Urinary bladder (tissue), 4 donors: Measurements from ENCODE around the gene HAP1. TPM values are rescaled to one million over a fixed set of nuclear protein-coding genes. Genes with fewer than 3 reads are reported as not detected.
"Not testable (repeated sequence)": the region's sequence is repeated elsewhere in the genome, so short reads cannot be mapped to it uniquely, and the experiment has no call there.

Experiments used
- DNase-seq: peaks from one replicate; pipeline ENCODE4 v3.0.0-alpha.2; 2015; ENCODE audit errors: extremely low spot score
- H3K27ac ChIP-seq: one replicate; pipeline ENCODE4 v1.5.1; 2013; ENCODE audit warnings: low read depth, mild to moderate bottlenecking, moderate library complexity
- H3K36me3 ChIP-seq: one replicate; pipeline ENCODE4 v1.6.1; 2013; ENCODE audit warnings: mild to moderate bottlenecking, moderate library complexity; ENCODE audit not compliant: insufficient read depth
- H3K4me1 ChIP-seq: one replicate; pipeline ENCODE4 v1.6.1; 2013; ENCODE audit warnings: mild to moderate bottlenecking, moderate library complexity; ENCODE audit not compliant: insufficient read depth
- H3K4me3 ChIP-seq: one replicate; pipeline ENCODE4 v1.5.1; 2013; ENCODE audit warnings: low read depth, low read length
- WGBS: extraction: QIAGEN DNeasy Blood & Tissue Kit; methylation state at CpG from one replicate; pipeline ENCODE4 v1.1.7; 2013; 5-methylcytosine and 5-hydroxymethylcytosine counted together
- polyA plus RNA-seq: library from polyadenylated mRNA; stranded (reverse); fragments of 200-250 nt; gene quantifications from one replicate; pipeline ENCODE4 v1.2.3, GENCODE V29; 2013
- total RNA-seq: library from RNA; depleted of rRNA; stranded (reverse); fragments of >200 nt; gene quantifications from one replicate; pipeline ENCODE4 v1.2.3, GENCODE V29; 2014
- donor health status: healthy with polysubstance abuse.
- donor health status: healthy.

Gene HAP1
- total RNA-seq (not detected), polyA plus RNA-seq (0.27 TPM)

- no peak for DNase-seq
- WGBS, result under 1% methylated on average over 77 of the region's 77 CpGs
- H3K36me3 ChIP-seq, result no peaks in the 10 kb centered on the region
- no peak within 1 kb of the TSS for H3K27ac ChIP-seq
- no peaks in the 10 kb centered on the region for H3K4me1 ChIP-seq
- peak within 1 kb of the TSS; percentile 39 for H3K4me3 ChIP-seq
Observed at GRCh38 chr17:41734139-41734948, at the start of gene HAP1. Gene HAP1 (minus strand): TSS chr17:41734643. CDS start chr17:41734634, 9 bp downstream.

GRCh38 chr17:41782142-41782541, 47.7 kb upstream of the HAP1 start:
- H3K4me3 ChIP-seq, result no peak overlapping the region
- no peaks in the 10 kb centered on the region for H3K4me1 ChIP-seq
- DNase-seq, result no peak
- H3K36me3 ChIP-seq, result no peaks in the 10 kb centered on the region
- H3K27ac ChIP-seq, result no peak overlapping the region
- WGBS, result 74% methylated on average over 4 of the region's 4 CpGs

- DNase-seq, result no peak
- Histone ChIP-seq H3K27ac (no peak overlapping the region), H3K36me3 (no peaks in the 10 kb centered on the region), H3K4me3 (no peak overlapping the region), H3K4me1 (no peaks in the 10 kb centered on the region)
- whole genome bisulfite sequencing, result 83% methylated on average over 13 of the region's 13 CpGs
Observed at GRCh38 chr17:41781404-41782110, 47.1 kb upstream of the HAP1 start.

GRCh38 chr17:41779954-41780353, 45.5 kb upstream of the HAP1 start:
- H3K27ac ChIP-seq, result no peak overlapping the region
- no peak overlapping the region for H3K4me3 ChIP-seq
- H3K36me3 ChIP-seq, result no peaks in the 10 kb centered on the region
- no peak for DNase-seq
- no peaks in the 10 kb centered on the region for H3K4me1 ChIP-seq
- WGBS, result 100% methylated on average over 1 of the region's 1 CpG

- DNase-seq, result peak; percentile 66
- 24% methylated on average over 12 of the region's 12 CpGs for WGBS
- H3K36me3 ChIP-seq, result no peaks in the 10 kb centered on the region
- H3K4me3 ChIP-seq, result no peak overlapping the region
- H3K27ac ChIP-seq, result peak overlapping the region; percentile 13
- H3K4me1 ChIP-seq, result no peaks in the 10 kb centered on the region
Observed at GRCh38 chr17:41777574-41778188, 43.2 kb upstream of the HAP1 start.

- Histone ChIP-seq H3K4me3 (no peak overlapping the region), H3K4me1 (no peaks in the 10 kb centered on the region), H3K36me3 (no peaks in the 10 kb centered on the region), H3K27ac (peak overlapping the region; percentile 0)
- no peak for DNase-seq
- 45% methylated on average over 4 of the region's 4 CpGs for WGBS
Observed at GRCh38 chr17:41777157-41777573, 42.7 kb upstream of the HAP1 start.

- not testable (repeated sequence) for H3K4me1 ChIP-seq, H3K4me3 ChIP-seq, H3K36me3 ChIP-seq, DNase-seq, H3K27ac ChIP-seq
- 89% methylated on average over 14 of the region's 14 CpGs for WGBS
Observed at GRCh38 chr17:41776262-41776900, 41.9 kb upstream of the HAP1 start.

- no peak overlapping the region for H3K27ac ChIP-seq
- H3K4me3 ChIP-seq, result no peak overlapping the region
- H3K4me1 ChIP-seq, result no peaks in the 10 kb centered on the region
- no peak for DNase-seq
- no peaks in the 10 kb centered on the region for H3K36me3 ChIP-seq
- 82% methylated on average over 12 of the region's 12 CpGs for WGBS
Observed at GRCh38 chr17:41775394-41776226, 41.2 kb upstream of the HAP1 start.

GRCh38 chr17:41773731-41774193, 39.3 kb upstream of the HAP1 start:
- peaks cover 3% of the 10 kb centered on the region for H3K36me3 ChIP-seq
- no peak overlapping the region for H3K4me3 ChIP-seq
- DNase-seq, result no peak
- WGBS, result 53% methylated on average over 8 of the region's 8 CpGs
- no peak overlapping the region for H3K27ac ChIP-seq
- no peaks in the 10 kb centered on the region for H3K4me1 ChIP-seq

GRCh38 chr17:41773190-41773588, 38.7 kb upstream of the HAP1 start:
- WGBS, result 36% methylated on average over 12 of the region's 12 CpGs
- Histone ChIP-seq H3K27ac (no peak overlapping the region), H3K4me3 (no peak overlapping the region), H3K4me1 (no peaks in the 10 kb centered on the region), H3K36me3 (peaks cover 4% of the 10 kb centered on the region)
- no peak for DNase-seq

GRCh38 chr17:41772586-41773189, 38.2 kb upstream of the HAP1 start:
- no peak overlapping the region for H3K4me3 ChIP-seq
- DNase-seq, result no peak
- no peaks in the 10 kb centered on the region for H3K4me1 ChIP-seq
- H3K27ac ChIP-seq, result peak overlapping the region; percentile 38
- peaks cover 4% of the 10 kb centered on the region for H3K36me3 ChIP-seq
- 90% methylated on average over 19 of the region's 19 CpGs for WGBS

GRCh38 chr17:41772218-41772585, 37.8 kb upstream of the HAP1 start:
- H3K4me3 ChIP-seq, result no peak overlapping the region
- 89% methylated on average over 4 of the region's 4 CpGs for WGBS
- DNase-seq, result no peak
- H3K36me3 ChIP-seq, result peaks cover 4% of the 10 kb centered on the region
- no peak overlapping the region for H3K27ac ChIP-seq
- H3K4me1 ChIP-seq, result no peaks in the 10 kb centered on the region
